ENCODE results near the gene TBC1D9B.
"Not testable (repeated sequence)": the region's sequence is repeated elsewhere in the genome, so short reads cannot be mapped to it uniquely, and the experiment has no call there.

TBC1D9B gene

GRCh38 chr5:179834871-179835270 is 72.8 kb downstream of the TBC1D9B start:
- not testable (repeated sequence) for H2AFZ ChIP-seq (ENCODE audit: low read depth, low read length)

GRCh38 chr5:179834120-179834519 is 73.6 kb downstream of the TBC1D9B start:
- H3K18ac ChIP-seq (ENCODE audit: low read depth in 1 of 2, low read length in 2 of 2): no peak overlapping the region
- no peak overlapping the region for H2BK5ac ChIP-seq (ENCODE audit: low read depth, low read length, poor library complexity, severe bottlenecking)
- no peak overlapping the region for H2AK5ac ChIP-seq (ENCODE audit: low read length, severe bottlenecking)
- no peaks in the 10 kb centered on the region for H3K27me3 ChIP-seq (ENCODE audit: control insufficient read depth in 1 of 2, insufficient read depth in 1 of 2, low read length in 2 of 2)
- no peak overlapping the region for H2BK15ac ChIP-seq (ENCODE audit: low read depth, poor library complexity, severe bottlenecking)
- peaks cover 30% of the 10 kb centered on the region for H3K4me1 ChIP-seq (ENCODE audit: control insufficient read depth, insufficient read depth, low read depth, low read length)
- H4K8ac ChIP-seq (ENCODE audit: low read length): no peak overlapping the region
- H3K4me2 ChIP-seq (ENCODE audit: low read length, poor library complexity, severe bottlenecking): no peak overlapping the region
- no peak overlapping the region for H3K27ac ChIP-seq (ENCODE audit: low read length, poor library complexity, severe bottlenecking)
- no peak for DNase-seq
- H2AFZ ChIP-seq (ENCODE audit: low read depth, low read length): no peak overlapping the region
- H3K23ac ChIP-seq (ENCODE audit: low read length in 2 of 2): no peak overlapping the region
- H3K4ac ChIP-seq (ENCODE audit: low read depth in 1 of 2, low read length in 2 of 2): no peak overlapping the region
- H3K36me3 ChIP-seq (ENCODE audit: control insufficient read depth in 1 of 2, insufficient read depth in 2 of 2, low read depth in 1 of 2, low read length in 2 of 2): peaks cover 78 to 85% of the 10 kb centered on the region in 2 experiments
- 100% methylated on average over 2 of the region's 8 CpGs for WGBS
- H3K9ac ChIP-seq (ENCODE audit: low read length): no peak overlapping the region
- H4K91ac ChIP-seq (ENCODE audit: low read length): no peak overlapping the region
- H3K4me3 ChIP-seq (ENCODE audit: insufficient read depth in 1 of 2, low read depth in 1 of 2, low read length in 2 of 2): no peak overlapping the region
- peaks cover 13% of the 10 kb centered on the region for H3K79me1 ChIP-seq (replicated peaks; ENCODE audit: low read length, poor library complexity, severe bottlenecking)
- H2BK120ac ChIP-seq (ENCODE audit: low read depth, low read length): no peak overlapping the region
- H2BK12ac ChIP-seq (ENCODE audit: low read length in 2 of 2): peak overlapping the region in 1 of 2 experiments; percentile 45
- no peak overlapping the region for H3K14ac ChIP-seq (ENCODE audit: low read length in 2 of 2)
- no peaks in the 10 kb centered on the region for H3K9me3 ChIP-seq (ENCODE audit: control insufficient read depth, low read length)

More at GRCh38 chr5:179834871-179835270, 72.8 kb downstream of the TBC1D9B start:
- H3K4me2 ChIP-seq (ENCODE audit: low read length, poor library complexity, severe bottlenecking); H2AK5ac ChIP-seq (ENCODE audit: low read length, severe bottlenecking); H3K18ac ChIP-seq (ENCODE audit: low read depth in 1 of 2, low read length in 2 of 2); H3K9ac ChIP-seq (ENCODE audit: low read length); H2BK15ac ChIP-seq (ENCODE audit: low read depth, poor library complexity, severe bottlenecking); H2BK5ac ChIP-seq (ENCODE audit: low read depth, low read length, poor library complexity, severe bottlenecking); H4K8ac ChIP-seq (ENCODE audit: low read length); H4K91ac ChIP-seq (ENCODE audit: low read length); H3K23ac ChIP-seq (ENCODE audit: low read length in 2 of 2); H3K27ac ChIP-seq (ENCODE audit: low read length, poor library complexity, severe bottlenecking); H3K9me3 ChIP-seq (ENCODE audit: control insufficient read depth, low read length); H3K27me3 ChIP-seq (ENCODE audit: control insufficient read depth in 1 of 2, insufficient read depth in 1 of 2, low read length in 2 of 2); H3K4me3 ChIP-seq (ENCODE audit: insufficient read depth in 1 of 2, low read depth in 1 of 2, low read length in 2 of 2); H3K14ac ChIP-seq (ENCODE audit: low read length in 2 of 2); H2BK12ac ChIP-seq (ENCODE audit: low read length in 2 of 2); H2BK120ac ChIP-seq (ENCODE audit: low read depth, low read length); DNase-seq; H3K4ac ChIP-seq (ENCODE audit: low read depth in 1 of 2, low read length in 2 of 2): not testable (repeated sequence)
- H3K4me1 ChIP-seq (ENCODE audit: control insufficient read depth, insufficient read depth, low read depth, low read length): peaks cover 30% of the 10 kb centered on the region
- H3K36me3 ChIP-seq (ENCODE audit: control insufficient read depth in 1 of 2, insufficient read depth in 2 of 2, low read depth in 1 of 2, low read length in 2 of 2): peaks cover 79 to 82% of the 10 kb centered on the region in 2 experiments
- peaks cover 11% of the 10 kb centered on the region for H3K79me1 ChIP-seq (replicated peaks; ENCODE audit: low read length, poor library complexity, severe bottlenecking)
- WGBS: 96% methylated on average over 13 of the region's 28 CpGs

GRCh38 chr5:179833709-179834070 is 74.0 kb downstream of the TBC1D9B start:
- Histone ChIP-seq H3K18ac (ENCODE audit: low read depth in 1 of 2, low read length in 2 of 2) (no peak overlapping the region), H2BK15ac (ENCODE audit: low read depth, poor library complexity, severe bottlenecking) (no peak overlapping the region), H3K4ac (ENCODE audit: low read depth in 1 of 2, low read length in 2 of 2) (no peak overlapping the region), H2AFZ (ENCODE audit: low read depth, low read length) (no peak overlapping the region), H3K4me1 (ENCODE audit: control insufficient read depth, insufficient read depth, low read depth, low read length) (peaks cover 32% of the 10 kb centered on the region), H3K14ac (ENCODE audit: low read length in 2 of 2) (no peak overlapping the region), H3K9ac (ENCODE audit: low read length) (peak overlapping the region; percentile 48), H3K79me1 (replicated peaks; ENCODE audit: low read length, poor library complexity, severe bottlenecking) (peaks cover 18% of the 10 kb centered on the region), H2BK120ac (ENCODE audit: low read depth, low read length) (no peak overlapping the region), H3K23ac (ENCODE audit: low read length in 2 of 2) (no peak overlapping the region), H4K91ac (ENCODE audit: low read length) (no peak overlapping the region), H4K8ac (ENCODE audit: low read length) (no peak overlapping the region), H3K9me3 (ENCODE audit: control insufficient read depth, low read length) (no peaks in the 10 kb centered on the region), H3K36me3 (ENCODE audit: control insufficient read depth in 1 of 2, insufficient read depth in 2 of 2, low read depth in 1 of 2, low read length in 2 of 2) (peaks cover 79 to 89% of the 10 kb centered on the region in 2 experiments), H3K27ac (ENCODE audit: low read length, poor library complexity, severe bottlenecking) (no peak overlapping the region), H2BK5ac (ENCODE audit: low read depth, low read length, poor library complexity, severe bottlenecking) (no peak overlapping the region), H3K4me2 (ENCODE audit: low read length, poor library complexity, severe bottlenecking) (no peak overlapping the region), H3K27me3 (ENCODE audit: control insufficient read depth in 1 of 2, insufficient read depth in 1 of 2, low read length in 2 of 2) (no peaks in the 10 kb centered on the region), H2BK12ac (ENCODE audit: low read length in 2 of 2) (no peak overlapping the region), H2AK5ac (ENCODE audit: low read length, severe bottlenecking) (no peak overlapping the region), H3K4me3 (ENCODE audit: insufficient read depth in 1 of 2, low read depth in 1 of 2, low read length in 2 of 2) (no peak overlapping the region)
- no peak for DNase-seq
- WGBS: 97% methylated on average over 3 of the region's 3 CpGs

- Histone ChIP-seq H3K4me2 (ENCODE audit: low read length, poor library complexity, severe bottlenecking) (no peak overlapping the region), H3K79me1 (replicated peaks; ENCODE audit: low read length, poor library complexity, severe bottlenecking) (peaks cover 18% of the 10 kb centered on the region), H2BK15ac (ENCODE audit: low read depth, poor library complexity, severe bottlenecking) (no peak overlapping the region), H2BK12ac (ENCODE audit: low read length in 2 of 2) (no peak overlapping the region), H3K23ac (ENCODE audit: low read length in 2 of 2) (no peak overlapping the region), H4K8ac (ENCODE audit: low read length) (no peak overlapping the region), H2AFZ (ENCODE audit: low read depth, low read length) (no peak overlapping the region), H3K36me3 (ENCODE audit: control insufficient read depth in 1 of 2, insufficient read depth in 2 of 2, low read depth in 1 of 2, low read length in 2 of 2) (peaks cover 74 to 89% of the 10 kb centered on the region in 2 experiments), H3K9ac (ENCODE audit: low read length) (peak overlapping the region; percentile 48), H3K4me1 (ENCODE audit: control insufficient read depth, insufficient read depth, low read depth, low read length) (peaks cover 32% of the 10 kb centered on the region), H3K4me3 (ENCODE audit: insufficient read depth in 1 of 2, low read depth in 1 of 2, low read length in 2 of 2) (peak overlapping the region in 1 of 2 experiments; percentile 10), H3K4ac (ENCODE audit: low read depth in 1 of 2, low read length in 2 of 2) (no peak overlapping the region), H2AK5ac (ENCODE audit: low read length, severe bottlenecking) (no peak overlapping the region), H3K27me3 (ENCODE audit: control insufficient read depth in 1 of 2, insufficient read depth in 1 of 2, low read length in 2 of 2) (no peaks in the 10 kb centered on the region), H3K18ac (ENCODE audit: low read depth in 1 of 2, low read length in 2 of 2) (no peak overlapping the region), H2BK5ac (ENCODE audit: low read depth, low read length, poor library complexity, severe bottlenecking) (no peak overlapping the region), H3K9me3 (ENCODE audit: control insufficient read depth, low read length) (no peaks in the 10 kb centered on the region), H3K27ac (ENCODE audit: low read length, poor library complexity, severe bottlenecking) (peak overlapping the region; percentile 44), H3K14ac (ENCODE audit: low read length in 2 of 2) (no peak overlapping the region), H4K91ac (ENCODE audit: low read length) (no peak overlapping the region), H2BK120ac (ENCODE audit: low read depth, low read length) (no peak overlapping the region)
- 95% methylated on average over 23 of the region's 23 CpGs for WGBS
- no peak for DNase-seq
These were observed 74.5 kb downstream of the TBC1D9B start for GRCh38 chr5:179833056-179833708.
